GM23338 (cell line): Measurements from ENCODE around the gene RAB3IL1. TPM values are rescaled to one million over a fixed set of nuclear protein-coding genes. Genes with fewer than 3 reads are reported as not detected.

Source experiments
- ATAC-seq: fragments of 200-7000 bp; cut with Tn5 transposase; 3 replicates; pipeline ENCODE4 v1.9.1; 2020
- DNase-seq: peaks from one replicate; pipeline ENCODE4 v3.0.0-alpha.2; 2015; ENCODE audit warnings: low spot score
- H2AFZ ChIP-seq: fragments of 200-600 bp; sonication (generic); 2 replicates; pipeline ENCODE4 v1.8.0; 2016; ENCODE audit warnings: antibody characterized with exemption, mild to moderate bottlenecking, moderate library complexity
- H3F3A ChIP-seq: fragments of 200-600 bp; sonication (generic); replicated peaks from 2 replicates; pipeline ENCODE4 v1.8.0; 2017; ENCODE audit warnings: antibody characterized with exemption, mixed run types, low read depth
- H3K27ac ChIP-seq: fragments of 200-600 bp; sonication (generic); 2 replicates; pipeline ENCODE4 v1.6.1; 2016; ENCODE audit warnings: low read depth
- H3K27me3 ChIP-seq: fragments of 200-600 bp; sonication (generic); 2 replicates; pipeline ENCODE4 v1.8.0; 2016; ENCODE audit warnings: mild to moderate bottlenecking, mixed run types, moderate library complexity; ENCODE audit not compliant: insufficient read depth
- H3K36me3 ChIP-seq: fragments of 200-600 bp; sonication (generic); 2 replicates; pipeline ENCODE4 v1.8.0; 2016; ENCODE audit warnings: mild to moderate bottlenecking; ENCODE audit not compliant: insufficient read depth
- H3K4me1 ChIP-seq: fragments of 200-600 bp; sonication (generic); 2 replicates; pipeline ENCODE4 v1.8.0; 2016; ENCODE audit warnings: mild to moderate bottlenecking, moderate library complexity; ENCODE audit not compliant: insufficient read depth
- H3K4me2 ChIP-seq: fragments of 200-600 bp; sonication (generic); 2 replicates; pipeline ENCODE4 v1.7.1; 2017; ENCODE audit warnings: mixed run types
- H3K4me3 ChIP-seq: fragments of 200-600 bp; sonication (generic); 2 replicates; pipeline ENCODE4 v1.6.1; 2016; ENCODE audit warnings: mixed run types
- H3K79me2 ChIP-seq: fragments of 200-600 bp; sonication (generic); replicated peaks from 2 replicates; pipeline ENCODE4 v1.8.0; 2017; ENCODE audit warnings: mild to moderate bottlenecking; ENCODE audit not compliant: insufficient read depth
- H3K9me2 ChIP-seq: fragments of 200-600 bp; sonication (generic); 2 replicates; pipeline ENCODE4 v1.8.0; 2017; ENCODE audit not compliant: insufficient read depth
- H4K20me1 ChIP-seq: fragments of 200-600 bp; sonication (generic); replicated peaks from 2 replicates; pipeline ENCODE4 v1.8.0; 2017; ENCODE audit warnings: mild to moderate bottlenecking; ENCODE audit not compliant: insufficient read depth
- H3K27ac Mint-ChIP-seq: 2 replicates; pipeline ENCODE4 v1.8.0; 2020; ENCODE audit warnings: inconsistent platforms, mild to moderate bottlenecking, moderate library complexity, mixed read lengths
- H3K27me3 Mint-ChIP-seq: 3 replicates; pipeline ENCODE4 v1.8.0; 2022; ENCODE audit warnings: low read depth, mild to moderate bottlenecking, moderate library complexity, mixed read lengths, inconsistent platforms; ENCODE audit not compliant: insufficient read depth, poor library complexity
- H3K36me3 Mint-ChIP-seq: 3 replicates; pipeline ENCODE4 v1.8.0; 2021; ENCODE audit warnings: low read depth, mild to moderate bottlenecking, inconsistent platforms, moderate library complexity, mixed read lengths
- H3K4me1 Mint-ChIP-seq: 3 replicates; pipeline ENCODE4 v1.8.0; 2020; ENCODE audit warnings: mild to moderate bottlenecking, inconsistent platforms, mixed read lengths
- H3K4me3 Mint-ChIP-seq: 3 replicates; pipeline ENCODE4 v1.8.0; 2021; ENCODE audit warnings: moderate library complexity, mild to moderate bottlenecking, inconsistent platforms, mixed read lengths
- H3K9me3 Mint-ChIP-seq: 3 replicates; pipeline ENCODE4 v1.8.0; 2020; ENCODE audit warnings: moderate library complexity, mild to moderate bottlenecking, inconsistent platforms, mixed read lengths
- CTCF ChIP-seq, 2 experiments: fragments of 200-600 bp in 1 of 2; sonication (generic) in 1 of 2; conservative IDR thresholded peaks; 2 replicates each; pipeline versions ENCODE4 v1.5.1 to v1.6.1; 2016 to 2017; ENCODE audit warnings: antibody characterized with exemption in 2 of 2, low read depth in 2 of 2, mild to moderate bottlenecking in 2 of 2, moderate library complexity in 1 of 2
- EZH2 ChIP-seq: fragments of 200-600 bp; sonication (generic); IDR thresholded peaks from one replicate; pipeline ENCODE4 v1.8.0; 2017; ENCODE audit warnings: antibody characterized with exemption, mild to moderate bottlenecking, low read depth; ENCODE audit not compliant: unreplicated experiment
- REST ChIP-seq: IDR thresholded peaks from one replicate; pipeline ENCODE4 v1.6.1; 2018; ENCODE audit warnings: antibody characterized with exemption; ENCODE audit not compliant: unreplicated experiment
- STAT1 ChIP-seq: IDR thresholded peaks from one replicate; pipeline ENCODE4 v1.6.1; 2016; ENCODE audit warnings: antibody characterized with exemption; ENCODE audit not compliant: unreplicated experiment
- polyA plus RNA-seq: library from polyadenylated mRNA; unstranded; fragments of >200 nt; fragmentation: Nextera tagmentation; extraction: Ambion mirVana; gene quantifications from 2 replicates; pipeline ENCODE4 v1.2.1, GENCODE V29; 2016
- total RNA-seq: library from RNA; depleted of rRNA; stranded (reverse); fragments of >200 nt; shearing (Covaris generic); gene quantifications from 2 replicates; pipeline ENCODE4 v1.2.3, GENCODE V29; 2014
- TF ChIP-seq, protein P1 (sequence below): IDR thresholded peaks from 2 replicates; pipeline ENCODE4 v1.6.1; 2016; ENCODE audit warnings: antibody characterized with exemption
- TF ChIP-seq, protein P2 (sequence below): fragments of 250-450 bp; sonication (Bioruptor Pico); IDR thresholded peaks from 2 replicates; pipeline ENCODE4 v1.5.0; 2020; ENCODE audit warnings: mild to moderate bottlenecking, moderate library complexity

RAB3IL1 gene
- total and polyA plus RNA-seq, 2 experiments from 2014 or later: 2.7 to 3.4 TPM

GRCh38 chr11:61902313-61902712, 15.1 kb downstream of the RAB3IL1 start (continued):
- TF ChIP-seq CTCF (conservative IDR thresholded peaks at IDR 0.05; ENCODE audit: low read depth in 2 of 2) (no peak), REST (no peak)

DNA sequence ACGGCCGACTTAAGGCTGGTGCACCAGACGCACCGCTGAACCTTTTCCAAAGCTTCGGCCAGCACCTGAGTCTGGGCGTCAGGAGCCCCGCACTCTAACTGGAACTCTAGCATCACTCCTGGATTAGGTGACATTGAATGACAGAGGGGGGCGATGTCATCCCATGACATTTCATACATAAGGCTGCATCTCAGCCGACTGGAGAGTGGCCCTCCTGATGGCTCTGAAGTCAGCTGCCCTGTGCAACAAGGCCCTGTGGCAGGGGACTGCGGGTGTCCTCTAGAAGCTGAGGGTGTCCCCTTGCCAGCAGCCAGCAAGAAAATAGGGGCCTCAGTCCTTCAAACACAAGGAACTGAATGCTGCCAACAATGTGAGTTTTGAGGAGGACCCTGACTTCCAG, 16.0 kb downstream of the RAB3IL1 start:
- Histone ChIP-seq H2AFZ (no peak overlapping the region), H3K9me2 (no peaks in the 10 kb centered on the region), H3K27me3 (no peaks in the 10 kb centered on the region), H3K36me3 (no peaks in the 10 kb centered on the region), H3K4me3 (no peak overlapping the region), H3K27ac (no peak overlapping the region), H3K79me2 (no peaks in the 10 kb centered on the region), H3F3A (no peaks in the 10 kb centered on the region), H3K4me2 (no peak overlapping the region), H4K20me1 (no peaks in the 10 kb centered on the region), H3K4me1 (peaks cover 7% of the 10 kb centered on the region; the same call in 1 of the 2 replicates)
- ATAC-seq (no peak), DNase-seq (no peak)
- H3K4me3 Mint-ChIP-seq: no peak overlapping the region
- TF ChIP-seq CTCF (conservative IDR thresholded peaks at IDR 0.05; ENCODE audit: low read depth in 2 of 2) (peak in 1 of 2 experiments; percentile 52; a peak in 2 of 4 replicates), EZH2 (no peak), STAT1 (no peak)
- TF ChIP-seq, protein P1, sequence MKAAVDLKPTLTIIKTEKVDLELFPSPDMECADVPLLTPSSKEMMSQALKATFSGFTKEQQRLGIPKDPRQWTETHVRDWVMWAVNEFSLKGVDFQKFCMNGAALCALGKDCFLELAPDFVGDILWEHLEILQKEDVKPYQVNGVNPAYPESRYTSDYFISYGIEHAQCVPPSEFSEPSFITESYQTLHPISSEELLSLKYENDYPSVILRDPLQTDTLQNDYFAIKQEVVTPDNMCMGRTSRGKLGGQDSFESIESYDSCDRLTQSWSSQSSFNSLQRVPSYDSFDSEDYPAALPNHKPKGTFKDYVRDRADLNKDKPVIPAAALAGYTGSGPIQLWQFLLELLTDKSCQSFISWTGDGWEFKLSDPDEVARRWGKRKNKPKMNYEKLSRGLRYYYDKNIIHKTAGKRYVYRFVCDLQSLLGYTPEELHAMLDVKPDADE: no peak
- TF ChIP-seq, protein P2, sequence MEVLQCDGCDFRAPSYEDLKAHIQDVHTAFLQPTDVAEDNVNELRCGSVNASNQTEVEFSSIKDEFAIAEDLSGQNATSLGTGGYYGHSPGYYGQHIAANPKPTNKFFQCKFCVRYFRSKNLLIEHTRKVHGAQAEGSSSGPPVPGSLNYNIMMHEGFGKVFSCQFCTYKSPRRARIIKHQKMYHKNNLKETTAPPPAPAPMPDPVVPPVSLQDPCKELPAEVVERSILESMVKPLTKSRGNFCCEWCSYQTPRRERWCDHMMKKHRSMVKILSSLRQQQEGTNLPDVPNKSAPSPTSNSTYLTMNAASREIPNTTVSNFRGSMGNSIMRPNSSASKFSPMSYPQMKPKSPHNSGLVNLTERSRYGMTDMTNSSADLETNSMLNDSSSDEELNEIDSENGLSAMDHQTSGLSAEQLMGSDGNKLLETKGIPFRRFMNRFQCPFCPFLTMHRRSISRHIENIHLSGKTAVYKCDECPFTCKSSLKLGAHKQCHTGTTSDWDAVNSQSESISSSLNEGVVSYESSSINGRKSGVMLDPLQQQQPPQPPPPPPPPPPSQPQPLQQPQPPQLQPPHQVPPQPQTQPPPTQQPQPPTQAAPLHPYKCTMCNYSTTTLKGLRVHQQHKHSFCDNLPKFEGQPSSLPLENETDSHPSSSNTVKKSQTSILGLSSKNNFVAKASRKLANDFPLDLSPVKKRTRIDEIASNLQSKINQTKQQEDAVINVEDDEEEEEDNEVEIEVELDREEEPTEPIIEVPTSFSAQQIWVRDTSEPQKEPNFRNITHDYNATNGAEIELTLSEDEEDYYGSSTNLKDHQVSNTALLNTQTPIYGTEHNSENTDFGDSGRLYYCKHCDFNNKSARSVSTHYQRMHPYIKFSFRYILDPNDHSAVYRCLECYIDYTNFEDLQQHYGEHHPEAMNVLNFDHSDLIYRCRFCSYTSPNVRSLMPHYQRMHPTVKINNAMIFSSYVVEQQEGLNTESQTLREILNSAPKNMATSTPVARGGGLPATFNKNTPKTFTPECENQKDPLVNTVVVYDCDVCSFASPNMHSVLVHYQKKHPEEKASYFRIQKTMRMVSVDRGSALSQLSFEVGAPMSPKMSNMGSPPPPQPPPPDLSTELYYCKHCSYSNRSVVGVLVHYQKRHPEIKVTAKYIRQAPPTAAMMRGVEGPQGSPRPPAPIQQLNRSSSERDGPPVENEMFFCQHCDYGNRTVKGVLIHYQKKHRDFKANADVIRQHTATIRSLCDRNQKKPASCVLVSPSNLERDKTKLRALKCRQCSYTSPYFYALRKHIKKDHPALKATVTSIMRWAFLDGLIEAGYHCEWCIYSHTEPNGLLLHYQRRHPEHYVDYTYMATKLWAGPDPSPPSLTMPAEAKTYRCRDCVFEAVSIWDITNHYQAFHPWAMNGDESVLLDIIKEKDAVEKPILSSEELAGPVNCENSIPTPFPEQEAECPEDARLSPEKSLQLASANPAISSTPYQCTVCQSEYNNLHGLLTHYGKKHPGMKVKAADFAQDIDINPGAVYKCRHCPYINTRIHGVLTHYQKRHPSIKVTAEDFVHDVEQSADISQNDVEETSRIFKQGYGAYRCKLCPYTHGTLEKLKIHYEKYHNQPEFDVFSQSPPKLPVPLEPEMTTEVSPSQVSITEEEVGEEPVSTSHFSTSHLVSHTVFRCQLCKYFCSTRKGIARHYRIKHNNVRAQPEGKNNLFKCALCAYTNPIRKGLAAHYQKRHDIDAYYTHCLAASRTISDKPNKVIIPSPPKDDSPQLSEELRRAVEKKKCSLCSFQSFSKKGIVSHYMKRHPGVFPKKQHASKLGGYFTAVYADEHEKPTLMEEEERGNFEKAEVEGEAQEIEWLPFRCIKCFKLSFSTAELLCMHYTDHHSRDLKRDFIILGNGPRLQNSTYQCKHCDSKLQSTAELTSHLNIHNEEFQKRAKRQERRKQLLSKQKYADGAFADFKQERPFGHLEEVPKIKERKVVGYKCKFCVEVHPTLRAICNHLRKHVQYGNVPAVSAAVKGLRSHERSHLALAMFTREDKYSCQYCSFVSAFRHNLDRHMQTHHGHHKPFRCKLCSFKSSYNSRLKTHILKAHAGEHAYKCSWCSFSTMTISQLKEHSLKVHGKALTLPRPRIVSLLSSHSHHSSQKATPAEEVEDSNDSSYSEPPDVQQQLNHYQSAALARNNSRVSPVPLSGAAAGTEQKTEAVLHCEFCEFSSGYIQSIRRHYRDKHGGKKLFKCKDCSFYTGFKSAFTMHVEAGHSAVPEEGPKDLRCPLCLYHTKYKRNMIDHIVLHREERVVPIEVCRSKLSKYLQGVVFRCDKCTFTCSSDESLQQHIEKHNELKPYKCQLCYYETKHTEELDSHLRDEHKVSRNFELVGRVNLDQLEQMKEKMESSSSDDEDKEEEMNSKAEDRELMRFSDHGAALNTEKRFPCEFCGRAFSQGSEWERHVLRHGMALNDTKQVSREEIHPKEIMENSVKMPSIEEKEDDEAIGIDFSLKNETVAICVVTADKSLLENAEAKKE (CRISPR knock-in tag): no peak
- H3K4me1 Mint-ChIP-seq: peaks cover 36% of the 10 kb centered on the region
- no peak overlapping the region for H3K27ac Mint-ChIP-seq
- peaks cover 13% of the 10 kb centered on the region for H3K27me3 Mint-ChIP-seq
- no peaks in the 10 kb centered on the region for H3K36me3 Mint-ChIP-seq
- H3K9me3 Mint-ChIP-seq: no peaks in the 10 kb centered on the region
